Neuronal stem cell (in vitro differentiated cells): Measurements from ENCODE around the gene NPY4R.
"Not testable (repeated sequence)": the region's sequence is repeated elsewhere in the genome, so short reads cannot be mapped to it uniquely, and the experiment has no call there.

Experiments used
- DNase-seq: peaks from one replicate; pipeline ENCODE4 v3.0.0-alpha.2; 2013; ENCODE audit warnings: low spot score
- H2AFZ ChIP-seq: one replicate; pipeline ENCODE4 v1.6.1; 2013; ENCODE audit warnings: mild to moderate bottlenecking, low read length, inconsistent platforms
- H2AK5ac ChIP-seq: 2 replicates; pipeline ENCODE4 v1.6.1; 2013; ENCODE audit warnings: low read depth, mild to moderate bottlenecking, inconsistent platforms, low read length, moderate library complexity, mixed read lengths
- H2BK120ac ChIP-seq: 2 replicates; pipeline ENCODE4 v1.6.1; 2013; ENCODE audit warnings: low read depth, mild to moderate bottlenecking, inconsistent platforms, low read length, moderate library complexity, mixed read lengths
- H2BK12ac ChIP-seq: one replicate; pipeline ENCODE4 v1.6.1; 2013; ENCODE audit warnings: low read length, inconsistent platforms
- H2BK15ac ChIP-seq: 2 replicates; pipeline ENCODE4 v1.6.1; 2013; ENCODE audit warnings: mild to moderate bottlenecking, low read length, inconsistent platforms, mixed read lengths
- H2BK5ac ChIP-seq: one replicate; pipeline ENCODE4 v1.6.1; 2013; ENCODE audit warnings: inconsistent platforms, mild to moderate bottlenecking, low read length, moderate library complexity
- H3K14ac ChIP-seq: one replicate; pipeline ENCODE4 v1.6.1; 2013; ENCODE audit warnings: low read length, inconsistent platforms
- H3K18ac ChIP-seq: 2 replicates; pipeline ENCODE4 v1.6.1; 2013; ENCODE audit warnings: low read length, inconsistent platforms
- H3K23ac ChIP-seq: 2 replicates; pipeline ENCODE4 v1.6.1; 2013; ENCODE audit warnings: low read depth, mild to moderate bottlenecking, mixed read lengths, low read length, inconsistent platforms; ENCODE audit not compliant: poor library complexity
- H3K27ac ChIP-seq: replicated peaks from 3 replicates; pipeline ENCODE4 v1.5.1; 2013; ENCODE audit warnings: low read length, inconsistent platforms
- H3K27me3 ChIP-seq, 3 experiments: 2 replicates each; pipeline ENCODE4 v1.6.1; 2013; ENCODE audit warnings: low read length in 3 of 3, mild to moderate bottlenecking in 2 of 3, inconsistent platforms in 1 of 3, low read depth in 1 of 3, mixed read lengths in 1 of 3, moderate library complexity in 1 of 3; ENCODE audit not compliant: control insufficient read depth in 3 of 3, insufficient read depth in 3 of 3
- H3K36me3 ChIP-seq, 2 donors: replicated peaks in 1 of 2; 2 replicates each; pipeline ENCODE4 v1.6.1; 2013; ENCODE audit warnings: low read length in 2 of 2; ENCODE audit not compliant: control insufficient read depth in 2 of 2, insufficient read depth in 2 of 2
- H3K4ac ChIP-seq: 2 replicates; pipeline ENCODE4 v1.6.1; 2013; ENCODE audit warnings: inconsistent platforms, mild to moderate bottlenecking, low read length, moderate library complexity
- H3K4me1 ChIP-seq, 2 donors: 1 replicate in 1 of 2; 2 replicates in 1 of 2; pipeline ENCODE4 v1.6.1; 2013; ENCODE audit warnings: low read length in 2 of 2, low read depth in 1 of 2; ENCODE audit not compliant: control insufficient read depth in 2 of 2, insufficient read depth in 1 of 2
- H3K4me2 ChIP-seq: one replicate; pipeline ENCODE4 v1.6.1; 2013; ENCODE audit warnings: mild to moderate bottlenecking, low read length, inconsistent platforms; ENCODE audit not compliant: insufficient read depth, poor library complexity, severe bottlenecking
- H3K4me3 ChIP-seq, 2 donors: 2 replicates each; pipeline ENCODE4 v1.5.1; 2013; ENCODE audit warnings: low read length in 2 of 2, mild to moderate bottlenecking in 2 of 2, inconsistent platforms in 1 of 2, moderate library complexity in 1 of 2
- H3K79me1 ChIP-seq: one replicate; pipeline ENCODE4 v1.6.1; 2013; ENCODE audit warnings: low read depth, mild to moderate bottlenecking, inconsistent platforms, low read length, moderate library complexity
- H3K9ac ChIP-seq: one replicate; pipeline ENCODE4 v1.6.1; 2013; ENCODE audit warnings: mild to moderate bottlenecking, low read depth, low read length, inconsistent platforms; ENCODE audit not compliant: poor library complexity
- H3K9me3 ChIP-seq, 2 donors: replicated peaks in 1 of 2; 2 replicates each; pipeline versions ENCODE3 to v1.6.1; 2013; ENCODE audit warnings: low read length in 2 of 2, mild to moderate bottlenecking in 2 of 2, inconsistent platforms in 1 of 2, low read depth in 1 of 2, mixed read lengths in 1 of 2, moderate library complexity in 1 of 2; ENCODE audit not compliant: control insufficient read depth in 2 of 2, insufficient read depth in 1 of 2
- H4K8ac ChIP-seq: one replicate; pipeline ENCODE4 v1.6.1; 2013; ENCODE audit warnings: low read depth, mild to moderate bottlenecking, inconsistent platforms, low read length, moderate library complexity
- H4K91ac ChIP-seq: one replicate; pipeline ENCODE4 v1.6.1; 2013; ENCODE audit warnings: low read length, low read depth, mild to moderate bottlenecking, inconsistent platforms; ENCODE audit not compliant: poor library complexity
- WGBS, 2 donors: extraction: QIAGEN DNeasy Blood & Tissue Kit; methylation state at CpG; one replicate each; pipeline ENCODE4 v1.1.7; 2013; ENCODE audit warnings: missing lambda C conversion rate in 2 of 2, mixed read lengths in 1 of 2; ENCODE audit not compliant: insufficient read length in 2 of 2, insufficient replicate concordance in 1 of 2; ENCODE audit errors: extremely low coverage in 2 of 2; 5-methylcytosine and 5-hydroxymethylcytosine counted together

Gene NPY4R

DNA sequence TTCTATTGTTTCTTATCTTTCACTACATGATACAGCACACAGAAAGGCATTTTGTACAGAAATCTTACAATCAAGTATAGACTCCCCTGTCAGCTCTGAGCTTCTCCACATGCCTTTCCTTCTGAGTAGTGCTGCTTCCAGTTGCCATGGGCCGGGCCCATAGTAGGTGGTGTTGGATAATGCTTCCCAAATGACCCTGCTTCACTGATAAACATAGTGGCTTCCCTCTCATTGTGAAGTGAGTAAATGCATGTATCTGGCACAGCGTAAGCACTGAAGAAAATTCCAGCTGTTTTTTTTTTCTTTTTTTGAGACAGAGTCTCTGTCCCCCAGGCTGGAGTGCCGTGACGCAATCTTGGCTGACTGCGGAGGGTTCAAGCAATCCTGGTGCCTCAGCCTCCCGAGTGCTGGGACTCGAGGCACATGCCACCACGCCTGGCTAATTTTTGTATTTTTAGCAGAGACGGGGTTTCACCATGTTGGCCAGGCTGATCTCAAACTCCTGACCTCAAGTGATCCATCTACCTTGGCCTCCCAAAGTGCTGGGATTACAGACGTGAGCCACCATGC is 23.0 kb downstream of the NPY4R start:
- not testable (repeated sequence) for H2BK12ac ChIP-seq, H2BK15ac ChIP-seq, H3K9me3 ChIP-seq, H2BK120ac ChIP-seq, H2AK5ac ChIP-seq, H3K18ac ChIP-seq, H3K27me3 ChIP-seq, H3K4me1 ChIP-seq, H3K36me3 ChIP-seq, H3K4me2 ChIP-seq, H3K14ac ChIP-seq, H3K4ac ChIP-seq, H3K9ac ChIP-seq, H2AFZ ChIP-seq, DNase-seq, H3K79me1 ChIP-seq, H3K27ac ChIP-seq, H3K23ac ChIP-seq, H4K91ac ChIP-seq, H4K8ac ChIP-seq, H3K4me3 ChIP-seq, H2BK5ac ChIP-seq
- no CpG with 5 or more reads among the region's 10 CpGs for WGBS, 2 donors

DNA sequence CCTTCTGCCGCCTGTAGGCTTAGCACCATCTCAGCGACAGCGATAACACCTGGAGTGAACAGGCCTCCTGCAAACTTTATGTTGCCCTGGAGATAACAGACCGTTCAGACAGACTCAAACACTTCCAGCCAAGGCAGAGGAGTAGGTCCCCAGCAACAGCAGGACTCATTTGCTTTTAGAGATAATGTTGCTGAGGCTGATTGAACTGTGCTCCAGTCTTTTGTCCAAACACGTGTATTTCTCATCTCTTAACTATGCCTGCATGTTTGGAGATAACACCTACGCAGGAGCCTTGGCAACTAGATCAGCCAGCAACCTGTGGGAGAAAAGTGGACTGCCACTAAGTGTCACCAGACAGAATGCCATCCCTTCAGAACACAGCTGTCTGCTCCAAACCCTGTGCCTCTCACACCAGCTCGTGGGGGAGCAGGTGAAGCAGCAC is 23.9 kb downstream of the NPY4R start:
- H2BK12ac ChIP-seq, H3K4ac ChIP-seq, H3K4me3 ChIP-seq, H4K8ac ChIP-seq, DNase-seq, H2AFZ ChIP-seq, H3K4me2 ChIP-seq, H3K23ac ChIP-seq, H3K36me3 ChIP-seq, H3K27me3 ChIP-seq, H3K14ac ChIP-seq, H3K27ac ChIP-seq, H3K18ac ChIP-seq, H3K4me1 ChIP-seq, H2BK15ac ChIP-seq, H2BK120ac ChIP-seq, H3K9me3 ChIP-seq, H3K9ac ChIP-seq, H2AK5ac ChIP-seq, H3K79me1 ChIP-seq, H4K91ac ChIP-seq, H2BK5ac ChIP-seq: not testable (repeated sequence)
- no CpG with 5 or more reads among the region's 7 CpGs for WGBS, 2 donors

GRCh38 chr10:46440942-46441341 is 24.8 kb downstream of the NPY4R start:
- H3K27ac ChIP-seq, H3K14ac ChIP-seq, H2AFZ ChIP-seq, H3K9ac ChIP-seq, H4K91ac ChIP-seq, H3K79me1 ChIP-seq, H3K9me3 ChIP-seq, H2AK5ac ChIP-seq, H2BK15ac ChIP-seq, H3K4me3 ChIP-seq, H3K23ac ChIP-seq, H2BK12ac ChIP-seq, H3K18ac ChIP-seq, DNase-seq, H3K27me3 ChIP-seq, H2BK120ac ChIP-seq, H2BK5ac ChIP-seq, H3K4me1 ChIP-seq, H3K4ac ChIP-seq, H3K4me2 ChIP-seq, H4K8ac ChIP-seq, H3K36me3 ChIP-seq: not testable (repeated sequence)
- no CpG with 5 or more reads among the region's 4 CpGs for WGBS, 2 donors

DNA sequence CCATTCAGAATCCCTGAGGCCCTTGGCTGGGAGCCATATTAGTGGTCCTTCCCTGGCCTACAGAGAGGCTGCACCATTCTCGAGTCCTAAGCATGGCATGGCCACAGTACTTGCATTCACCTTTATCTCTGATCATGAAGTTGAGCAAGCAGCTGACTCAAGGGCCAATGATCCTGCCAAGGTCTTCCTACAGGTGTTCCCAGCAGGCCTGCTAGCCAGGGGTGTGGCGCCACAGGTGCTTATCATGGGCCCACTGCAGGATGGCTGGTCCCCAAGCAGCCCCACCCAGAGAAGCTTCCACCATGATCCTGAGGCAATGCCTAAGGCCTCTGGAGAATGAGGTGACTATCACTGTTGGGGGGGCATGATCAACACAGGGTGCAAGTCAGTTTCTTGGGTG is 42.2 kb downstream of the NPY4R start:
- H3K18ac ChIP-seq, DNase-seq, H2BK5ac ChIP-seq, H3K36me3 ChIP-seq, H3K27ac ChIP-seq, H2BK120ac ChIP-seq, H2AK5ac ChIP-seq, H4K8ac ChIP-seq, H2BK15ac ChIP-seq, H3K79me1 ChIP-seq, H3K23ac ChIP-seq, H3K4me2 ChIP-seq, H4K91ac ChIP-seq, H3K14ac ChIP-seq, H2AFZ ChIP-seq, H3K4ac ChIP-seq, H3K9ac ChIP-seq, H2BK12ac ChIP-seq, H3K4me3 ChIP-seq, H3K9me3 ChIP-seq, H3K27me3 ChIP-seq, H3K4me1 ChIP-seq: not testable (repeated sequence)
- no CpG with 5 or more reads among the region's 2 CpGs for WGBS, 2 donors
